Stimulated activated CD4-positive, alpha-beta T cell treated with anti-CD3 and anti-CD28 coated beads, Interleukin-4, amount 100 ng/mL, for 4 hours (primary cell): ENCODE results near the gene MZB1.
"Not testable (repeated sequence)": the region's sequence is repeated elsewhere in the genome, so short reads cannot be mapped to it uniquely, and the experiment has no call there.

Experiments used
- DNase-seq, 2 experiments: peaks; one replicate each; pipeline ENCODE4 v3.0.0-alpha.2; 2020

MZB1 gene

DNA sequence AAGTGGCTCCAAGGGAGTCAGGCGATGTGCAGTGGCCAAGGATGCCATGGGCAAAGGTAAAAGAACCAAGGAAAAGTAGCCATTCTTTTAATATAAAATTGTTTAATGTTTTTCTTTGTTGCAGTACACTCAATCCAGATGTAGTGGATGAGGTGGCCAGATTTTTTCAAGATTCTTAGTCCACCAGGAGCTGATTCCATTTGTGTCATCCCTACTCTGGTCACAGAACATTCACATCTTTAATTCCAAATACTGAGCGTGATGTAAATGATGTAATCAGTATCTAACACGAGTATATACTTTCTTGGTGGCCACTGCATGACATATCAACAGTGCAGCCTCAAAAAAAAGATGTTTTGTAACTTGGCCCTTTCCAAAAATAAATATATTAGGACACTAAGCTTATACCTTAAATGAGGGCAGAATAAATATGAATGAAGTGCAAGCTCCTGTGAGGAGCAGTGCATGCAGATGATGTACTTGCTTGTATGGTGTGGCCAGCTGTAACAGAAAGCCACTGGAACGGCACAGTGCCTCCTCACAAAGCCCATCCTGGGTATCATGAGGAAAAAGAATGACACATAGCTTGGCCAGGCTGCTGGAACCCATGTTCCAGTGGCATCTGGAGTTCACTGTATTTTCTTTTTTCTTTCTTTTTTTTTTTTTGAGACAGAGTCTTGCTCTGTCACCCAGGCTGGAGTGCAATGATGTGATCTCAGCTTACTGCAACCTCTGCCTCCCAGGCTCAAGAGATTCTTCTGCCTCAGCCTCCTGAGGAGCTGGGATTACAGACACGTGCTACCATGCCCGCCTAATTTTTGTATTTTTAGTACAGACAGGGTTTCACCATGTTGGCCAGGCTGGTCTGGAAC, 20.6 kb upstream of the MZB1 start:
- DNase-seq, result no peak

DNA sequence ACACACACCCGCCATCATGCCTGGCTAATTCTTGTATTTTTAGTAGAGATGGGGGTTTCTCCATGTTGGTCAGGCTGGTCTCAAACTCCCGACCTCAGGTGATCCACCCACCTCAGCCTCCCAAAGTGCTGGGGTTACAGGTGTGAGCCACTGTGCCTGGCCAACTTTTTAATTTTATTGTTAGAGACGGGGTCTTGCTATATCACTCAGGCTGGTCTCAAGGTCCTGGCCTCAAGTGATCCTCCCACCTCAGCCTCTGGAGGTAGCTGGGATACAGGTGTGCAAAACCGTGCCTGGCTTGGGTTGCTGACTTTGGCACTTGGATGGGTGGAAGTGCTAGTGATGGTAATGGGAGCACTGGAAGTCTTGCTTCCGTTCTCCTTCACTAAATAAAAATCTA, 19.4 kb upstream of the MZB1 start:
- not testable (repeated sequence) for DNase-seq

DNA sequence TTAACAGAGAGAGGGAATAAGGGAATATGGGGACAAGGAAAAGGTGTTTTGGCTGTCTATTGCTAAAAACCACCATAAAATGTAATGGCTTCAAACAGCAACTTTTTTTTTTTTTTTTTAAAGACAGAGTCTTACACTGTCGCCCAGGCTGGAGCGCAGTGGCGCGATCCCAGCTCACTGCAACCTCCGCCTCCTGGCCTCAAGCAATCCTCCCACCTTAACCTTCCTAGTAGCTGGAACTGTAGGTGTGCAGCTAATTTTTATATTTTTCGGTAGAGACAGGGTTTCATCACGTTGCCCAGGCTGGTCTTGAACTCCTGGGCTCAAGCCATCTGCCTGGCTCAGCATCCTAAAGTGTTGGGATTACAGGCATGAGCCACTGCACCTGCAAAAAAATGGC, 18.5 kb upstream of the MZB1 start:
- no peak for DNase-seq

DNA sequence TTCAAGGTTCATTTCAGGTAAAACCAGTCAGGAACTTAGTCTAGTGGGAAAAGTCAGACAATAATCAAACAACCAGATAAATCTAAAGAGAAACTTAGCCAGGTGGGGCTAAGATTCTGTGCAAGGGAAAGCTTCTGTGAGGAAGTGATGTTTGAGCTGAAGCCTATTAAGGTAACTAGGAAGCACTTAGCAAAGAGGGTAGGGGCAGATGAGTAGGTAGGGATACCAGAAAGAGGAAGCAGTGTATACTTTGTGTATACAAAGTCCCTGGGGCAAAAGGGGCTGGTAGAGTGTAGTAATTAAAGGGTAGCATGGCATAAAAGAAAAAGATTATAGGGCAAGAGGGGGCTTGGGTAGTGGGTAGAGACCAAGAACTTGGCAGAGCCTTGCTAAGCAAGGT, 17.8 kb upstream of the MZB1 start:
- DNase-seq, result no peak

DNA sequence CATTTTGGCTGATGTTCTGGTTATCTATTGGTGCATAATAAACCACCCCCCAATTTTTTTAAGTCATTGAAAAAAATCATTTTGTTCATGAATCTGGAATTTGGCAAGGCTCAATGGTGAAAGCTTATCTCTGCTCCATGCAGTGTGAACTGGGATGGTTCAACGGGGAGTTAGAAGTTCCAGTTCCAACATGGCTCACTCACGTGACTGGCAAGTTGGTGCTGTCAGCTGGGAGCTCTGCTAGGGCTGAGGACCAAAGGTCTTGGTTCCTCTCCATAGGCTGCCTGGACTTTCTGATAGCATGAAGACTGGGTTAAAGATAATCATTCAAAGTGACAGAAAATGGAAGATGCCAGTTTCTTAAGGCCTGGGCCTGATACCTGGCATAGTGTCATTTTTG, 17.2 kb upstream of the MZB1 start:
- no peak for DNase-seq

DNA sequence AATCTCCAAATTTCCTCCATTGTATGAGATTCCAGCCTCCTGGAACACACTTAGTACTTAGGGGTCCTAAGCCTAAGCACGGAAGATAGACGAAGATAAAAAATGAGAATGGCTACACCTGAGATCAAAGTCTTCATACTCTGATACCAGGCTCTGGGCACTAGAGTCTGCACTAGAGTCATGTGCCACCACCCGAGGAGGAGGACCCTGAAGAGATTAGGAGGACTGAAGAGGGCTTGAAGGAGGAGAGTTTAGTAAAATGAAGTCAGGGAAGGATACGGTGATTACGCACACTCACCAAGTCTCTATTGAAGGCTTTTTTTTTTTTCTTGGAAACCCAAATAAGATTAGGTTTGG, 14.7 kb upstream of the MZB1 start:
- DNase-seq, result no peak

DNA sequence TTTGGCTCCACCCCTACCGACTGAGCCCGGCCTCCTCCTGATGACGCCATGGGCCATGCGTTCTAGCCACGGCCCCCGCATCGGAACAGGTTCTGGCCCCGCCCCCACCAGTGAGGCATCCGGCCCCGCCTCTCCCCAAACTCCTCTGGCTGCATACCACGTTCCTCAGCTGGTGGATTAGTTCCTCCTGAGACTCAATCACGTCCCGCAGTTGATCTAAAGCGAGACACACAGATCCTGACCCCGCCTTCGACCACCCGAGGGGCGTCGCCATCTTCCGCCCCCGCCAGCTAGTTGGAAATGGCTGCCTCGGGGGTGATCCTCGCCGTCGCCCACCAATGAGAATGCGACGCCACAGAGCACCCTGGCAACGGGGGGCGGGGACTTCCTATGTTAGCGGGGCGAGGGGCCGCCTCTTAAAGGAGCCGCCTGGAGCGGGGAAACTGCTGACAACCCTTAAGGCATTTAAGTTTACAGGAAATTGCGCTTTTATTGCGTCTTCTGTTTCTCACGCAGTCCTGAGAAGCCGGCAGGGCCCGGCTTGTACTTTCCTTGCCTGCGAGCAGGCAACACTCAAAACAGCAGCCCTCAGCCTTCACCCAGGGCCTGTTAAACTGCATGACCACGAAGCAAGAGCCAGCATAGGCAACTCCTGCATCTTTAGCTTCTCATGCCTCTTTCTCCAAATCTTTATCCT, 14.2 kb upstream of the MZB1 start, which contains the start of gene SPATA24:
SPATA24 (minus strand) TSS at position 303 of the 697 bp plus-strand sequence; CDS start at position 274, 29 bp downstream.
- peak; percentile 97 to 98 for DNase-seq

DNA sequence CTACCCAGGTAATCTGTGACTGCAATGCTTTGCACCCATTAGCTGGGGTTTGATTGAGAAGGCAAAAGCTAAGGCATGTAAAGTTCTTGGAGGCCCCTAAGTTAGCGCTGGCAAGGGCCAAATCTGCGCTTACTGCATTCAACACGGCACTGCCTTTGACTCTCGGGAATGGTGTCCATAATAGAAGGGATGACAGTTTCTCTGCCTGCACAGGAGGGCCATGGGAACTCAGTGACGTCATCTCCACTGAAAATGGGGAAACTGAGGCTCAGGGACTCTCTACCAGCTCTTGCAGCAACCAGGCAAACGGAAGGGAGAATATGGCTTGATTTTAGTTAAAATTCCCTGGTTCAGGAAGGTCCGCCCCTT, 13.7 kb upstream of the MZB1 start:
- DNase-seq, result no peak

DNA sequence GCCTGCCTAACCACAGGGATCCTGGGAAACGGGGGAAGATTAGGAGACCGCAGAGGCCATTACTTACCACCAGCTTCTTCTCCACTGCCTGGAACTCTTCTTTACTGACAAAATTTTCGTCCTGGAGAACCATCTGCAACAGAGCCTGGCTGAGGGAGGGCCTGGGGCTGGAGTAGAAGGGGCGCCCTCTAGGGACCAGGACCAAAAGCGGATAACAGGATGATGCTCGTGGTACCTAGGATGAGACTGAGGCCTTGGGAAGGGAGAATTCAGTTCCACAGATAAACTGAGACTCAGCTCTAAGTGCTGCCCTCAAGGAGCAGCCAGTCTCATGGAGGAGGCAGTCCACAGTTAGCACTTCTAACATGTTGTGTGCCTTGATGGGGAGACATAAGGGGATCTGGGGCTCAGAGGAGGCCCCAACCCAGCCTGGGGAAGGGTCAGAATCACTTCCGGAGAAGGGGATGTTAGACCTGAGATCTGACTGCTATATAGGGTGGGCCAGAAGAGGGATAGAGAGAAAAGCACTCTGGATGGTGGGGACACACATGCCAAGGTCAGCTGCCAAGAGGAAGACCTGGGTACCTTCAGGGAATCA, 12.9 kb upstream of the MZB1 start:
- DNase-seq, result no peak

DNA sequence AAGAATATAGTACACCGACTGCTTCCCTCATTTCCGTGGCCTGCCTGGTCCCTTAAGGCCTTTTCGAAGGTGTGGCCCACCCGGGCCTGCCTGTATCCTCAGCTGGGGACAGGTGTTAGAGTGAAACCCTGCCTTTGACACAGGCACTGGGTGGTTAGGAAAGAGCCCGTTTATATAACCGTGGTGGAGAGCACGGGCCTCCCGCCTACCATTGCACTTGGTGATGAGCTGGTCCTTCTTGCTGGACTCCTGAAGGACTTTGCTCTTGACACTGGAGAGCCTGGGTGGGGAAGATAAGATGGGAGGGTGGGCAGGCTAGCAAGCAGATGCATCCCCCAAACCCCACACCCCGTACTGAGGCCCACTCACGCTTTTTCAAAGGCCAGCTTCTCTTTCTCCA, 11.8 kb upstream of the MZB1 start:
- no peak for DNase-seq

DNA sequence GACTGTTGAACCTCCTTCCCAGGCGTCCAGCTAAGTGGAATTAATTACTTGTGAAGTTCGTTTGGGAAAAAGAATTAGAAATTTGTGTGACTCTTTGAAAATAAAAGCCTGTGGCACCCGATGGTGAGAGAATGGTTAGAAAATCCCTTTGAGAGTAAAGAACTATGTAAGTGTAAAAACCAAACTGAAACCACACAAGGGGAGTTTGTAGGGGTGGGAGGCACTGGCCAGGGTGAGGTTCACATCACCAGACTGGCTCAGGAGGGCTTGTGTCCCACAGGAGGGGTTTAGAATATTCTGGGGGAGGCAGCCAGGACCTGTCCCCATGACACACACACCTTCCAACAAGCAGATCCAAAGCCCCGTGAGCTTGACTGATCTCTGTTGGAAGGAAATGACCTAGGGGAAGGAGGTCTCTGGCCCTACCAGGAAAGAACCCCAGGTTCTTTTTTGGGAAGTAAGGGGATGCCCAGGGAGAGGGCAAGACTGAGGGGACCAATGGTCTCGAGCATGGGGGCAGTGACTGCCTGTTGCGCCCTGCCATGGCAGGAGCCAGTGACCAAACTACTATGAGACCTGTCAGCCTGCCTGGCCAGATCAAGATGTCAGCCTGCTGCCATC, 9.9 kb upstream of the MZB1 start:
- no peak for DNase-seq

DNA sequence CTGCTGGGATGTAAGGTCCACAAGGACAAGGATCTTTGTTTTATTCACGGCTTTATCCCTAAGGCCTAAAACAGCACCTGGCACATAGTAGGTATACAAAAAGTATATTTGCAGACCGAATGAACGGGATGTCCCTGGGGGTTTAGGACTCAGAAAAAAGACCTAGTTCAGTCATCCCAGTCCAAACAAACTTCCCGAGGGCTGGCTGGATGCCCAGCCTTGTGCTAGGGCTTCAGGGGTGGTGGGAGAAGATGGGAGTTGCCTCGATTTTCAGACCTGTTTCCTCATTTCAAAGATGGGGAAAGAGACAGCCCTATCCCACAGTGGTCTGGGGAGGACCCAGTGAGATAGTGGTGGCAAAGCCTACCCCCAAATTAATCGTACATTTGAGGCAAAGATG, 8.2 kb upstream of the MZB1 start:
- no peak for DNase-seq

DNA sequence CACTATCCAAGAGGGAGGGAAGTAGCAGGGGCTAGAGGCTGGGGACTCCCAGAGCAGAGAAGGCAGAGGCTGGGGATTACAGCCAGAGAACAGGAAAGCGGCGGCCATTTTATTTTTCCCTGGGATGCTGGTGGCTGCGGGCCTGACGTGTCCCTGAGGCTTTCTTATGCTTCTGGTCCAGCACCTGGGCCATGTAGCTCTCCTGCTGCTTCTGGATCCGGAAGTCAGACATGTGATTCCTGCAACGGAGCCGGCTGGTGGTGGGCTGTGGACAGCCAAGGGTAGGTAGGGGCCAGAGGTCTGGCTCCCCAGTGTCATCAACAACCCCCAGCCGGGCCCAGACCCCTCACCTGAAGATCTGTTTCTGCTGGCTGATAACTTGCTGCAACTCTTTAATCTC, 7.0 kb upstream of the MZB1 start:
- DNase-seq, result no peak

DNA sequence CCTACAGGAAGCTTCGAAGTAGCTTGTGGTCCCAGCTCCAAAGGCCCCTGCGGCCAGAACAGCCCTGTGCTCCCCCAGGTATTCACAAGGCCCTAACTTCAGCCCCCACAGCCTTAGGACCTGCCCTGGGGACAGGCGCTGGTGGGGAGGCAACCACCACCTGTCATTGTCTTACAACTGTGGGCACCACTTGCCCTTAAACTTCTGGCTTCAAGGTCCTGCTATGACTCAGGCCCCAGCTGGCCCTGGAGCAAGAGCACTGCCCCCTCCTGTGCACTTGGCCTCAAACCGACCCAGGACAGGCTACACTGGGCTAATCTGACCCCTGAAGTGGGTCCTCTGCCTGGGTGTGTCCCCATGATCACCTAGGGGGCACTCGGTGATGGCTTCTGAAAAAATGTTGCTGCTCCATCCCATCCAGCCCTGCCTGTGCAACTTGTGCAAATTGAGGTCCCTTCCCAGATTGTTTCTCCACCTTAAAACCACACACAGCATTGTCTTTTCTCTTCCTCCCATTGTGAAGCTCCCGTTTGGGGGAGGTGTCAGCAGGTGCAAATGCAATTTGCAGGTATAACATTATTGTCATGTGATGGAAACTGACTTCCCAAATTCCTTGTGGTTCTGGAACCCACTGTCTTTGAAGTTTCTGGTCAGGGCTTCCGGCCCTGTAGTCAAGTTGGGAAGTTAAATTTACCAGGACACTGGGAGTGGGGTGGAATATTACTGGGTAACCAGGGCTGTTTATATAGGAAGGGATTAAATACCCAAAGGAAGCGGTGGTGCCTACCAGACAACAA, 6.3 kb upstream of the MZB1 start:
- DNase-seq, result no peak

DNA sequence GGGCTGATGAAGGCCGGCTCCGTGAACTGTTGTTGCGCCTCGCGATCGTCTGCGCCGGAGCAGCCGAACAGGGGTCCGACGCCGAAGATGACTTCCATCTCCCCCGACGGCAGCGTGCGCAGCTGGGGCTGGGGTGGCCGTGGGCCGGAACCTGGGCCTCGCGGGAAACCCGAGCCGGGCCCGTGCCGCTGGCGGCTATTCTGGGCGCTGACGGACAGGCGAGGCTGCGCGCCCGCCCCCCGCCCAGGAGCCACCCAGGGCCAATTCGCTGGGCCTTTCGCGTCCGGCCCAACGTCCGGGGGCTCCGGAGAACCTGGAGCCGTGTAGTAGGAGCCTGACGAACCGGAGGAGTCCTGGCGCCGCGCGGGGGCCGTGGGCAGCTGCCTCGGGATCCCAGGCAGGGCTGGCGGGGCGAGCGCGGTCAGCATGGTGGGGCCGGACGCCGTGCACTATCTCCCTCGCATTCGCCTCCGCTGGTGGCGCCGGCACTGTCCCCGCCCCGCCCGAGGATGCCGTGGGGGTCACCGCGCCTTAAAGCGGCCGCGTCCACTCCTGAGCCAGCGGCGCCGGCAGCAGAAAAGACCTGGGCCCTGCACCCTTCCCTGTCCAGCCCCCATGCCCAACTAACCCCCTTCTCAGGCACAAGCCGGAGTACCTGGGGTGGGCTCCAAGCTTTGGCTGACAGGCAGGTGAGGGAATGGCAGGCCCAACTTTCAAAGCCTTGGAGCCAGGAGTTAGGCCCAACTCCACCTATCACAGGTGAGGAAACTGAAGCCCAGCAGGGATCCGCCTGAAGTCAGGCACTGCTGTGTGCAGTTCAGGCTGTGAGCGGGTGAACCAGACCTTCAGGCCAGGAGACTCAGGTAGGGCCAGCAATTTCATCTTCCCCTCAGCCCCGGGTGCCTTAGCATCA, 5.2 kb upstream of the MZB1 start, which contains the start of gene PROB1:
PROB1 (minus strand) TSS at position 451 of the 913 bp plus-strand sequence; CDS start at position 428, 23 bp downstream.
- DNase-seq, result no peak

DNA sequence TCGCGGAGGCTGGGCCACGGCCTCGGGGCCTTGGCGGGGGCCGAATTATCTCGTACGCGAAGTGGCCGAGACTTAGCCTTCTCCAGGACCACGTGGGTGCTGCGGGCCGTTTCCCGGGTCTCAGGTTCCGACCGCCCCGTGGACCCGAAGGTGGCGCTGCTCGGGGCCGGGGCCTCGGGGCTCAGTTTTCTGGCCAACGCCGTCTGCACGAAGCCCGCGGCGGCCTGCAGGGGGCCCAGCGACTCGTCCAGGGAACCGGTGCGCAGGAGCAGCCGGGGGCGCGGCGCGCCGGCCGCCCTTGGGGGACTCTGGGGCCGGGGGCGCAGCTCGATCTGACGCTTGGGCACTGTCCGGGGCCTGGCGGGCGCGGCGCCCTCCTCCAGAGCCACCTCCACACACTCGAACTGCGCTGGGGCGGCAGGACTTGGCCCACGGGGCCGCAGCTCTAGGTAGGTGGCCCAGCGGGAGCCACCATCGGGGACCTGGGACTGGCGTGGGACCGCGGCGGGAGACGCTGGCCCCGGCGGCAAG, 4.5 kb upstream of the MZB1 start:
- DNase-seq, result no peak

DNA sequence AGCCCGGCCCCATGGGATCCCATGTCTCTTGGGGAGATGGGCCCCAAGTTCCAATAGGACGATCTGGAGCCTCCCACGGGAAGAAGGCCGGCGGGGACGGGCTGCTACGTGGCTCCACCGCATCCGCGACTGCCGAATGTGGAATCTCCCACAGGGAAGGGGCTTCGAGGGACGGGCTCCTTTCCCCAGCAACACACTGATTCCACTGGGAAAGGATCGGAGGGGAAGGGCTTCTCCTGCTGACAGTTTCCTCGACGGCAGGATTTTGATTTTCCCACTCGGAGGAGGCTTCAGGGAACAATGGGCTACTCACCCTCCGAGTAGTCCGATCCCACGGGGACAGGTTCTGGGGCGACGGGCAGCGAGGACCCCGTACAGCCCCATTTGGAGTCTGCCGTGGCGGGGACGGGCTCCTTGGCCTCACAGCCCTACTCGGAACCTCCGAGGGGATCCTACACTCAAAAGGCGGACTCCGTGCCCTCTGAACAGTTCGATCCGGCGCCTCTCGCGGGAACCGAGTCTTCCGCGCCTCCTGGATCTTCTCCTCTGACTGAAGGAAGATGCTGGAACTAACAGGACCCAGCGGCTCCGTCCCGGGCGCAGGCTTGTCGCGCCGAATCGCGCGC, 3.9 kb upstream of the MZB1 start:
- no peak for DNase-seq

DNA sequence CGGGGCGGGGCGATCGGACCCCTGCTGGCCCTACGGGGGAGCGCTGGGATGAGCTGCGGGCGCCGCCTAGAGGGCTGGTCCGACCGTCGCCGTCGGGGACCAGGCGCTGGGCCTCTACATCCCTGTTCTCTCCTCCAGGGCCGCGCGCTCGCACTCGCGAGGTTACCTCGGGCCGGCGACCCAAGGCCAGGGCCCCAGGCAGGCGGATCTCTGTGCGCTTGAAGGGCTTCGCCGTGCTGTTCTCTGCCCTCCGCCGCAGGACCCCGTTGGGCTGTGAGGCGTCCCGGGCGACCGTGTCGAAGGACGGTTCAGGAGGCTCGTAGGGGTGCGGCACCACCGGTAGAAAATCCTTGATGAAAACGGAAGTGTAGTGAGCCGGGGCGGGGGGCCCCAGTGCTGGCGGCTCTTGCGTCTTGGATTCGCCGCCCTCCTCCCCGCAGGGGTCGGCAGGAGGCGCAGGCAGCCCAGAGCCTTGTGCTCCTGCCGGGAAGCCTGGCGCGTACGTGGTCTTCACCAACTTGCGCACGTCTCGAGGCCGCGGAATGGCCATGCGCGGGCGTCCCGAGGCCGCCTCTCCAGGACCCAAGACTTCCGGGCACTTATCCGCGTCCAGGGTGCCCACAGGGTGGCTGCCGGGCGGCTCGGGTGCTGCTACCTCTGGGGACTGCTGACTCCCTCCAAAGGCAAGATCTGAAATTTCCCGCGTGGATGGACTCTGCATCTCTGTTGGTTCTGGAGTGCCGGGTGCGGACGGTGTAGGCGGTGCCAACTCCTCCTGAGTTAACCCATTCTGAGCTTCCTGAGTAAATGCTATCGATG, 3.2 kb upstream of the MZB1 start:
- peak; percentile 61 to 72 for DNase-seq

DNA sequence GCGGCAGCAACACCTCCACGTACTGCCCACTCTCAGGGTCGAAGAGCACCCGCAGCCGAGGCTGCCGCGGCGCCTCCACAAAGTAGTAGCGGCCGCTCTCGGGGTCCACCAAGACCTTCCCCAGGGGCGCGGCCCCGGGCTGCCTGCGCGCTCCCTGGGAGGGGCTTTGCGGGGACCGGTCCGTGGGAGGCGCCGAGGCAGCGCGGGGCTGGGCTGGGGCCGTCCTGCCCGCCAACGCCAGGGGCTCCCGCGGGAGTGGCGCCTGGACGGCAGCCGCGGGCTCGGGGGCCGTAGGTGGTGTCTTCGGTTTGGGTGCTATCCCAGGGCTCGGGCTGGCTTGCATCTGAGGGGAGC, 2.6 kb upstream of the MZB1 start:
- no peak for DNase-seq
